Measurements from ENCODE around the gene EHD4. TPM values are rescaled to one million over a fixed set of nuclear protein-coding genes. Genes with fewer than 3 reads are reported as not detected.

EHD4 gene
- polyA plus RNA-seq, 1 donor (not counting 4 experiments of a cell fraction or from before 2014, with no cell fraction given), result 31.5 TPM

GRCh38 chr15:41966414-41966812, 5.9 kb downstream of the EHD4 start:
- FAIRE-seq, result no peak
- no peak overlapping the region for H3K4me3 ChIP-seq (ENCODE audit: control insufficient read depth in 2 of 3, extremely low read depth in 1 of 3, insufficient read depth in 2 of 3, low read depth in 1 of 3, low read length in 3 of 3)

GRCh38 chr15:41965441-41966413, 6.6 kb downstream of the EHD4 start:
- peaks cover 19% of the 10 kb centered on the region for H3K4me1 ChIP-seq (ENCODE audit: control insufficient read depth, extremely low read depth, insufficient read depth, low read length)
- H3K79me2 ChIP-seq (ENCODE audit: control insufficient read depth, insufficient read depth, low read length), result peaks cover 89% of the 10 kb centered on the region
- DNase-seq (ENCODE audit: low read depth, low spot score), result no peak
- no peak overlapping the region for H3K27ac ChIP-seq (ENCODE audit: control insufficient read depth, insufficient read depth, low read length)
- peaks cover 5 to 13% of the 10 kb centered on the region in 2 experiments for H3K36me3 ChIP-seq (ENCODE audit: control insufficient read depth in 2 of 2, extremely low read depth in 1 of 2, insufficient read depth in 2 of 2, low read length in 2 of 2)
- TF ChIP-seq CTCF (optimal IDR thresholded peaks at IDR 0.05 in 1 of 3, IDR thresholded peaks at IDR 0.05 in 1 of 3, conservative IDR thresholded peaks at IDR 0.05 in 1 of 3; ENCODE audit: extremely low read depth in 1 of 3, insufficient read depth in 2 of 3, low read length in 3 of 3), result no peak
- no peak overlapping the region for H3K4me2 ChIP-seq (ENCODE audit: control insufficient read depth, extremely low read depth, insufficient read depth, low read depth, low read length)
- dilution Hi-C loops (cut with MboI; ENCODE audit: extremely low pct_ligation_motif_present, low sequenced_read_pairs), result no loop called here
- H3K4me3 ChIP-seq (ENCODE audit: control insufficient read depth in 2 of 3, extremely low read depth in 1 of 3, insufficient read depth in 2 of 3, low read depth in 1 of 3, low read length in 3 of 3), result no peak overlapping the region
- no peaks in the 10 kb centered on the region for H3K9me3 ChIP-seq (ENCODE audit: control insufficient read depth, low read depth, low read length)
- no peak for FAIRE-seq
- H4K20me1 ChIP-seq (ENCODE audit: control insufficient read depth, extremely low read depth, insufficient read depth, low read length), result peaks cover 8% of the 10 kb centered on the region
- no peaks in the 10 kb centered on the region for H3K27me3 ChIP-seq (ENCODE audit: control insufficient read depth, extremely low read depth, insufficient read depth, low read length)
- no peak overlapping the region for H3K9ac ChIP-seq (ENCODE audit: control insufficient read depth, extremely low read depth, insufficient read depth, low read length)
- no peak overlapping the region for H2AFZ ChIP-seq (ENCODE audit: control insufficient read depth, low read length)
- no peaks in the 10 kb centered on the region for H3K9me1 ChIP-seq (ENCODE audit: control insufficient read depth, extremely low read depth, insufficient read depth, low read length)

More at GRCh38 chr15:41966414-41966812, 5.9 kb downstream of the EHD4 start:
- Histone ChIP-seq H3K9me1 (ENCODE audit: control insufficient read depth, extremely low read depth, insufficient read depth, low read length) (no peaks in the 10 kb centered on the region), H3K27me3 (ENCODE audit: control insufficient read depth, extremely low read depth, insufficient read depth, low read length) (no peaks in the 10 kb centered on the region), H4K20me1 (ENCODE audit: control insufficient read depth, extremely low read depth, insufficient read depth, low read length) (peaks cover 11% of the 10 kb centered on the region), H3K4me1 (ENCODE audit: control insufficient read depth, extremely low read depth, insufficient read depth, low read length) (peaks cover 20% of the 10 kb centered on the region), H3K36me3 (ENCODE audit: control insufficient read depth in 2 of 2, extremely low read depth in 1 of 2, insufficient read depth in 2 of 2, low read length in 2 of 2) (peaks cover 5 to 13% of the 10 kb centered on the region in 2 experiments), H3K9me3 (ENCODE audit: control insufficient read depth, low read depth, low read length) (no peaks in the 10 kb centered on the region), H3K27ac (ENCODE audit: control insufficient read depth, insufficient read depth, low read length) (no peak overlapping the region), H2AFZ (ENCODE audit: control insufficient read depth, low read length) (no peak overlapping the region), H3K9ac (ENCODE audit: control insufficient read depth, extremely low read depth, insufficient read depth, low read length) (no peak overlapping the region), H3K79me2 (ENCODE audit: control insufficient read depth, insufficient read depth, low read length) (peaks cover 89% of the 10 kb centered on the region), H3K4me2 (ENCODE audit: control insufficient read depth, extremely low read depth, insufficient read depth, low read depth, low read length) (no peak overlapping the region)
- dilution Hi-C loops (cut with MboI; ENCODE audit: extremely low pct_ligation_motif_present, low sequenced_read_pairs), result no loop called here
- no peak for DNase-seq (ENCODE audit: low read depth, low spot score)
- TF ChIP-seq EZH2 (IDR thresholded peaks at IDR 0.05; ENCODE audit: low read length), result no peak
- TF ChIP-seq CTCF (optimal IDR thresholded peaks at IDR 0.05 in 1 of 3, IDR thresholded peaks at IDR 0.05 in 1 of 3, conservative IDR thresholded peaks at IDR 0.05 in 1 of 3; ENCODE audit: extremely low read depth in 1 of 3, insufficient read depth in 2 of 3, low read length in 3 of 3), result no peak
